HL-60 (cell line): ENCODE results near the gene MED15.

ENCODE experiments used
- CTCF ChIP-seq: IDR thresholded peaks from one replicate; pipeline ENCODE4 v1.5.1; 2011; ENCODE audit warnings: low read length, control low read depth, inconsistent platforms; ENCODE audit not compliant: insufficient read depth
- POLR2AphosphoS5 ChIP-seq: IDR thresholded peaks from 2 replicates; pipeline ENCODE4 v1.6.1; 2012; ENCODE audit warnings: low read depth

- TF ChIP-seq CTCF (no peak), POLR2AphosphoS5 (no peak)
These were observed 55.4 kb downstream of the MED15 start for GRCh38 chr22:20562607-20563465.
